HCT116 (cell line): ENCODE measurements around the gene SETD2.

ENCODE experiments used
- EGR1 ChIP-seq: IDR thresholded peaks from 2 replicates; pipeline ENCODE4 v1.6.1; 2012; ENCODE audit warnings: low read depth
- POLR2A ChIP-seq: IDR thresholded peaks from 2 replicates; pipeline ENCODE4 v1.7.0; 2011; ENCODE audit warnings: borderline replicate concordance; ENCODE audit not compliant: insufficient read depth, insufficient read length; ENCODE audit errors: extremely low read depth
- POLR2AphosphoS5 ChIP-seq: IDR thresholded peaks from 2 replicates; pipeline ENCODE4 v1.6.1; 2011; ENCODE audit warnings: mild to moderate bottlenecking, low read depth, low read length, moderate library complexity
- TCF7L2 ChIP-seq: IDR thresholded peaks from 2 replicates; pipeline ENCODE4 v1.7.0; 2011; ENCODE audit warnings: borderline replicate concordance, inconsistent platforms; ENCODE audit not compliant: insufficient read depth, insufficient read length; ENCODE audit errors: extremely low read depth
- YY1 ChIP-seq: IDR thresholded peaks from 2 replicates; pipeline ENCODE4 v1.6.1; 2011; ENCODE audit warnings: low read length, low read depth, moderate library complexity, mild to moderate bottlenecking; ENCODE audit not compliant: insufficient replicate concordance; ENCODE audit errors: extremely low read depth
- TF ChIP-seq, protein P1 (sequence below), 3 experiments: fragments of 200-600 bp in 1 of 3; sonication (generic) in 1 of 3; IDR thresholded peaks in 2 of 3; conservative IDR thresholded peaks in 1 of 3; 2 replicates each; pipeline ENCODE4 v1.5.1; 2012 to 2017; ENCODE audit warnings: low read depth in 2 of 3, low read length in 2 of 3, antibody characterized with exemption in 1 of 3, borderline replicate concordance in 1 of 3, control low read depth in 1 of 3, mild to moderate bottlenecking in 1 of 3, mixed read lengths in 1 of 3, mixed run types in 1 of 3, moderate library complexity in 1 of 3; ENCODE audit not compliant: insufficient read depth in 1 of 3

DNA sequence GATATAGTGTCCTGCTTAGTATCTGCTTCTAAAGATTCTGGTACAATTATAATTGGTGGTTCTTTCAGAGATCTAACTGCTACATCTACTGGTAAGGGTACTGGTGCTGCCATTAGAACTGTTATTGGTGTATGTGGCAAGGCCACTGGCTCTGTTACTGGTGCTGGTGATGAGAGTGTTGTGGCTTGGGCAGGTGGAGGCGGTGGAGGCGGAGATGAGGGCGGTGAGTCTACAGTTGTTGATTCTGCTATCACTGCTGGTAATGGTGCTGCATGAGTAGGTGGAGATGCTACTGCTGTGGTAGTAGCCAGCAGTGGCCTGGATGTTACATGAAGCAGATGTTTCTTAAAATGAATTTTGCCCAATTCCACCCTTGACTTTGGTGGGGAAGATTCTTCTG, 40.1 kb downstream of the SETD2 start:
- TF ChIP-seq, protein P1, sequence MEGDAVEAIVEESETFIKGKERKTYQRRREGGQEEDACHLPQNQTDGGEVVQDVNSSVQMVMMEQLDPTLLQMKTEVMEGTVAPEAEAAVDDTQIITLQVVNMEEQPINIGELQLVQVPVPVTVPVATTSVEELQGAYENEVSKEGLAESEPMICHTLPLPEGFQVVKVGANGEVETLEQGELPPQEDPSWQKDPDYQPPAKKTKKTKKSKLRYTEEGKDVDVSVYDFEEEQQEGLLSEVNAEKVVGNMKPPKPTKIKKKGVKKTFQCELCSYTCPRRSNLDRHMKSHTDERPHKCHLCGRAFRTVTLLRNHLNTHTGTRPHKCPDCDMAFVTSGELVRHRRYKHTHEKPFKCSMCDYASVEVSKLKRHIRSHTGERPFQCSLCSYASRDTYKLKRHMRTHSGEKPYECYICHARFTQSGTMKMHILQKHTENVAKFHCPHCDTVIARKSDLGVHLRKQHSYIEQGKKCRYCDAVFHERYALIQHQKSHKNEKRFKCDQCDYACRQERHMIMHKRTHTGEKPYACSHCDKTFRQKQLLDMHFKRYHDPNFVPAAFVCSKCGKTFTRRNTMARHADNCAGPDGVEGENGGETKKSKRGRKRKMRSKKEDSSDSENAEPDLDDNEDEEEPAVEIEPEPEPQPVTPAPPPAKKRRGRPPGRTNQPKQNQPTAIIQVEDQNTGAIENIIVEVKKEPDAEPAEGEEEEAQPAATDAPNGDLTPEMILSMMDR (IDR thresholded peaks at IDR 0.05 in 2 of 3, conservative IDR thresholded peaks at IDR 0.05 in 1 of 3; ENCODE audit: borderline replicate concordance in 1 of 3, insufficient read depth in 1 of 3, low read depth in 2 of 3, low read length in 2 of 3): no peak
- TF ChIP-seq YY1 (no peak), POLR2AphosphoS5 (no peak), EGR1 (no peak), TCF7L2 (no peak), POLR2A (no peak)
